ENCODE data around the gene GMDS.
"Not testable (repeated sequence)": the region's sequence is repeated elsewhere in the genome, so short reads cannot be mapped to it uniquely, and the experiment has no call there.

Gene GMDS

GRCh38 chr6:1697688-1698351 is 547.6 kb downstream of the GMDS start:
- DNase-seq (ENCODE audit: extremely low read depth, insufficient read length): no peak
- TF ChIP-seq CTCF (IDR thresholded peaks at IDR 0.05; ENCODE audit: insufficient read depth, low read length, poor library complexity, severe bottlenecking): no peak
- no peaks in the 10 kb centered on the region for H3K27me3 ChIP-seq (replicated peaks; ENCODE audit: control insufficient read depth, insufficient read depth, low read length)
- no peaks in the 10 kb centered on the region for H3K36me3 ChIP-seq (ENCODE audit: control insufficient read depth, insufficient read depth, low read length)
- no peak overlapping the region for H3K4me3 ChIP-seq (replicated peaks; ENCODE audit: low read depth, low read length)

- no peak for TF ChIP-seq CTCF (IDR thresholded peaks at IDR 0.05; ENCODE audit: insufficient read depth, low read length, poor library complexity, severe bottlenecking)
These were observed 548.9 kb downstream of the GMDS start for GRCh38 chr6:1696463-1696850.

GRCh38 chr6:1695546-1696462 is 549.6 kb downstream of the GMDS start:
- no peak for TF ChIP-seq CTCF (IDR thresholded peaks at IDR 0.05; ENCODE audit: insufficient read depth, low read length, poor library complexity, severe bottlenecking)
- Histone ChIP-seq H3K27me3 (replicated peaks; ENCODE audit: control insufficient read depth, insufficient read depth, low read length) (no peaks in the 10 kb centered on the region), H3K4me3 (replicated peaks; ENCODE audit: low read depth, low read length) (no peak overlapping the region), H3K36me3 (ENCODE audit: control insufficient read depth, insufficient read depth, low read length) (no peaks in the 10 kb centered on the region)
- DNase-seq (ENCODE audit: extremely low read depth, insufficient read length): no peak

More at GRCh38 chr6:1696463-1696850, 548.9 kb downstream of the GMDS start:
- DNase-seq (ENCODE audit: extremely low read depth, insufficient read length): no peak
- Histone ChIP-seq H3K27me3 (replicated peaks; ENCODE audit: control insufficient read depth, insufficient read depth, low read length) (no peaks in the 10 kb centered on the region), H3K36me3 (ENCODE audit: control insufficient read depth, insufficient read depth, low read length) (no peaks in the 10 kb centered on the region), H3K4me3 (replicated peaks; ENCODE audit: low read depth, low read length) (no peak overlapping the region)

GRCh38 chr6:1691828-1692227 is 553.6 kb downstream of the GMDS start:
- not testable (repeated sequence) for H3K4me3 ChIP-seq (replicated peaks; ENCODE audit: low read depth, low read length); H3K36me3 ChIP-seq (ENCODE audit: control insufficient read depth, insufficient read depth, low read length); DNase-seq (ENCODE audit: extremely low read depth, insufficient read length); H3K27me3 ChIP-seq (replicated peaks; ENCODE audit: control insufficient read depth, insufficient read depth, low read length)

- H3K27me3 ChIP-seq (replicated peaks; ENCODE audit: control insufficient read depth, insufficient read depth, low read length); H3K4me3 ChIP-seq (replicated peaks; ENCODE audit: low read depth, low read length); DNase-seq (ENCODE audit: extremely low read depth, insufficient read length); H3K36me3 ChIP-seq (ENCODE audit: control insufficient read depth, insufficient read depth, low read length): not testable (repeated sequence)
These were observed 554.7 kb downstream of the GMDS start for GRCh38 chr6:1690656-1691055.

- Histone ChIP-seq H3K27me3 (replicated peaks; ENCODE audit: control insufficient read depth, insufficient read depth, low read length) (no peaks in the 10 kb centered on the region), H3K4me3 (replicated peaks; ENCODE audit: low read depth, low read length) (no peak overlapping the region), H3K36me3 (ENCODE audit: control insufficient read depth, insufficient read depth, low read length) (no peaks in the 10 kb centered on the region)
- no peak for TF ChIP-seq CTCF (IDR thresholded peaks at IDR 0.05; ENCODE audit: insufficient read depth, low read length, poor library complexity, severe bottlenecking)
- no peak for DNase-seq (ENCODE audit: extremely low read depth, insufficient read length)
These were observed 556.3 kb downstream of the GMDS start for GRCh38 chr6:1689141-1689540.
